GM19397 (cell line): ENCODE results near the gene PDHX.

Experiments
- ATAC-seq: cut with Tn5 transposase; IDR thresholded peaks from one replicate; pipeline ENCODE4 v1.9.1; 2021; ENCODE audit warnings: mild to moderate bottlenecking, moderate library complexity; ENCODE audit not compliant: unreplicated experiment

Gene PDHX

GRCh38 chr11:34948696-34949095, 32.3 kb downstream of the PDHX start:
- no peak for ATAC-seq

- ATAC-seq, result no peak
Measured at GRCh38 chr11:34953955-34954354, 37.5 kb downstream of the PDHX start.

- no peak for ATAC-seq
Measured at GRCh38 chr11:34957206-34957605, 40.8 kb downstream of the PDHX start.

GRCh38 chr11:34957606-34958005, 41.2 kb downstream of the PDHX start:
- no peak for ATAC-seq

GRCh38 chr11:34959770-34960169, 43.4 kb downstream of the PDHX start:
- no peak for ATAC-seq

- ATAC-seq, result no peak
Measured at GRCh38 chr11:34960277-34960676, 43.9 kb downstream of the PDHX start.

- ATAC-seq, result no peak
Measured at GRCh38 chr11:34962034-34962433, 45.6 kb downstream of the PDHX start.

- no peak for ATAC-seq
Measured at GRCh38 chr11:34963351-34963750, 46.9 kb downstream of the PDHX start.

- ATAC-seq, result no peak
Measured at GRCh38 chr11:34964610-34965331, 48.4 kb downstream of the PDHX start.

- no peak for ATAC-seq
Measured at GRCh38 chr11:34968862-34969261, 52.4 kb downstream of the PDHX start.

- ATAC-seq, result no peak
Measured at GRCh38 chr11:34970033-34970432, 53.6 kb downstream of the PDHX start.

GRCh38 chr11:34970480-34970879, 54.1 kb downstream of the PDHX start:
- no peak for ATAC-seq

- no peak for ATAC-seq
Measured at GRCh38 chr11:34971928-34972327, 55.5 kb downstream of the PDHX start.

GRCh38 chr11:34972366-34972765, 55.9 kb downstream of the PDHX start:
- ATAC-seq, result no peak

GRCh38 chr11:34972892-34973291, 56.5 kb downstream of the PDHX start:
- ATAC-seq, result no peak

GRCh38 chr11:34975482-34975881, 59.1 kb downstream of the PDHX start:
- no peak for ATAC-seq

- no peak for ATAC-seq
Measured at GRCh38 chr11:34976496-34977088, 60.2 kb downstream of the PDHX start.

- no peak for ATAC-seq
Measured at GRCh38 chr11:34977089-34977912, 60.9 kb downstream of the PDHX start.

GRCh38 chr11:34978236-34979191, 62.1 kb downstream of the PDHX start:
- no peak for ATAC-seq

- ATAC-seq, result no peak
Measured at GRCh38 chr11:34984514-34984913, 68.1 kb downstream of the PDHX start.
